NCI-H2029 treated with DMSO at 0.1 percent for 48 hours (cell line): ENCODE results near the gene CRYBG2.
"Not testable (repeated sequence)": the region's sequence is repeated elsewhere in the genome, so short reads cannot be mapped to it uniquely, and the experiment has no call there.

ENCODE experiments used
- DNase-seq: peaks from one replicate; lab custom pipeline; 2025; lab: John Stamatoyannopoulos, UW

The CRYBG2 gene

DNA sequence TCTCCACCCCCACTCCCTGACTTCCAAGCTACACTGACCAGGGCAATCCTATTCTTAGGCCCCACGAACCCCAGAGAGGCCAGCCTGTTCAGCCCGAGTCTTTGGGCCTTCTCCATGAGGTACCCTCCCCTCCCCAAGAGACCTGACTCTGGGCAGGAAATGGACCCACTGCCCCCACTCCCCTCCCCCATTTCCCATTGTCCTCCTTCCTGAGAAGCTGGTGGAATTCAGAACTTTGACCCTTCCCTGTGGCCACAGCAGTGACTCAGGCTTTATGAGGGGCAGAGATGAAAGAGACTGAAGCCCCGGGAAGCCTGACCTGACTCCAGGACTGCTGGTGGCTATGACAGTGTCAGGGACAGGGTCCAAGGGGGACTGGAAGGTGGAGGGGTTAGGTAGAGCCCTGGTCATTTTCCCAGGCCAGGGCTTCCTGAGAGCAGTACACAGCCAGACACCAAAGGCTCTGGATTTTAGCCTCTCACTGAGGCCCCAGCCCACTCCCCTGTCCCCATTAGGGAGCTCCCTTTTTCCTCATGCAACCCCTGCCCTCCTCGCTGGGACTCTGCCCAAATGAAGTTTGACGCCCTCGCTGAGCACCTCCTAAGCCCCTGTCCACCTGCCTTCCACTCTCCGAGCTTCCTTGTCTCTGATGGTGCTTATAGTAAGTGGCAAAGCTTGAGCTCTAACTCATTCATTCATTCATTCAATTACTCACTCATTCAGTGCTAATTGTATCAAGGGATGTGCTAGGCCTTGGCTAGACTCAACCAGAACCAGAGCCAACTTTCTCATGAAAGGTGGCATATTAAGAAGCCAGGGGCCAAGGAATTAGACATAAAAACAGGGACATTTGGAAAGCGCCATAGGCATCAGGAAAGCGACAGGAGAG is 3.0 kb downstream of the CRYBG2 start:
- DNase-seq: no peak

- DNase-seq: no peak
Measured at GRCh38 chr1:26350343-26350700, 3.6 kb downstream of the CRYBG2 start.

- no peak for DNase-seq
Measured at GRCh38 chr1:26349877-26350244, 4.1 kb downstream of the CRYBG2 start.

- no peak for DNase-seq
Measured at GRCh38 chr1:26349188-26349876, 4.6 kb downstream of the CRYBG2 start.

- no peak for DNase-seq
Measured at GRCh38 chr1:26346274-26347033, 7.5 kb downstream of the CRYBG2 start.

DNA sequence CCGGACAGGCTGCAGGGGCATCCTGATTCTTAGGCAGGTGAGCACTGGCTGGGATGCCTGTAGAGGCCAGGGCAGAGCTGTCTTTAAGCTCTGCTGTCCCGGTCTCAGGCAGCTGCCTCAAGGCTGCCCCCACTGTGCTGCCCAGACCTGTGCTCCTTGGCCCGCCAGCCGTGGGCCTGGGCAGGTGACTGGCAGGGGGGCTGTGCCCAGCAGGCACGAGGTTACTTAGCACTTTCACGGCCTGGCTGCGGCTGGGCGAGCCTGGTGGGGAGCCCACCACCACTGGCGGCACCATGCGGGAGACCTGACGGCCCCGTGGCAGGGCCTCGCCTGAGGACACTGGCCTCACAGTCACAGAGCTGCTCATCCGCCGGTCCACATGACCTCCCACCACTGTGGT is 8.2 kb downstream of the CRYBG2 start:
- DNase-seq: no peak

GRCh38 chr1:26344147-26344920 is 9.6 kb downstream of the CRYBG2 start:
- no peak for DNase-seq

- no peak for DNase-seq
Measured at GRCh38 chr1:26340047-26340481, 13.9 kb downstream of the CRYBG2 start.

GRCh38 chr1:26338670-26339069 is 15.3 kb downstream of the CRYBG2 start:
- DNase-seq: no peak

GRCh38 chr1:26337625-26338024 is 16.3 kb downstream of the CRYBG2 start:
- no peak for DNase-seq

- no peak for DNase-seq
Measured at GRCh38 chr1:26337206-26337535, 16.8 kb downstream of the CRYBG2 start.

DNA sequence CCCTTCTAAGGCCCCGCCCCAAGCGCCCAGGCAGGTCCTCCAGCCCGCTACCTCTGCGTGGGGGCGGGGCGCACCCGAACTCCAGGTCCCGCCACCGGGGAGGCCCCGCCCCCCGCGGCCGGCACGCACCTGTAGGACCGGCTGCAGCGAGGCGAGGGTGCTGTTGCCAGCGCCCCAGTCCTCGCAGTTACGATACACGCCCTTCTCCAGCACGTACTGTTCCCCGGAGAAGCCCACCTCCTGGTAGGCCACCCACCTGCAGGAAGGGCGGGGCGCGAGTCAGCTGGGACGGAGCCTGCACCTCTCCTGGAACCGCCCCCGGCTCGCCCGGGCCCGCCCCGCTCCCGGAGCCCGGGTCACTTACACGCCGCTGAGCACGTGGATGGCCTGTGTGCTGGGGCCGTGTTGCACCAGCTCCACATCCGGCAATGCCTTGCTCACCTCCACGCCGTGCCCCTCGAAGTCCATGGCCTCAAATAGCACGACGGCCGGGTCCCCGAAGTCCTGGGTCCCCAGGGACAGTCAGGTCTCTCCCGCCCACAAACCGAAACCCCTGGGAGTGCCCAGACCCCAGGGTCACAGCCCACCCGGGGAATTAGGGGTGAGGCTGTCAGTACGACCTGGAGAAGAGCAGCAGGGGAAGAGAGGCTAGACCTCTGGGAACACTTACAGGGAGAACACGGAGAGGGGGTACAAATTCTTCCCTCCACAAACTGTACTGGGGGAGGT is 17.3 kb downstream of the CRYBG2 start:
- peak; percentile 65 for DNase-seq

- no peak for DNase-seq
Measured at GRCh38 chr1:26335774-26336476, 18.0 kb downstream of the CRYBG2 start.

DNA sequence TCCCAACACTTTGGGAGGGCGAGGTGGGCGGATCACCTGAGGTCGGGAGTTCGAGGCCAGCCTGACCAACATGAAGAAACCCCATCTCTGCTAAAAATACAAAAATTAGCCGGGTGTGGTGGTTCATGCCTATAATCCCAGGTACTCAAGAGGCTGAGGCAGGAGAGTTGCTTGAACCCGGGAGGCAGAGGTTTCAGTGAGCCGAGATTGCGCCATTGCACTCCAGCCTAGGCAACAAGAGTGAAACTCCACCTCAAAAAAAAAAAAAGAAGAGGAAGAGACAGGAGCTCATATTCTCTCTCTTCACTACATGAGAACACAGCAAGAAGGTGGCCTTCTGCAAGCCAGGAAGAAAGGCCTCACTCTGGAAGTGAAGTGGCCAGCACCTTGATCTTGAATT is 20.6 kb downstream of the CRYBG2 start:
- DNase-seq: not testable (repeated sequence)

- DNase-seq: no peak
Measured at GRCh38 chr1:26330276-26330675, 23.7 kb downstream of the CRYBG2 start.

- DNase-seq: not testable (repeated sequence)
Measured at GRCh38 chr1:26329380-26329779, 24.6 kb downstream of the CRYBG2 start.

DNA sequence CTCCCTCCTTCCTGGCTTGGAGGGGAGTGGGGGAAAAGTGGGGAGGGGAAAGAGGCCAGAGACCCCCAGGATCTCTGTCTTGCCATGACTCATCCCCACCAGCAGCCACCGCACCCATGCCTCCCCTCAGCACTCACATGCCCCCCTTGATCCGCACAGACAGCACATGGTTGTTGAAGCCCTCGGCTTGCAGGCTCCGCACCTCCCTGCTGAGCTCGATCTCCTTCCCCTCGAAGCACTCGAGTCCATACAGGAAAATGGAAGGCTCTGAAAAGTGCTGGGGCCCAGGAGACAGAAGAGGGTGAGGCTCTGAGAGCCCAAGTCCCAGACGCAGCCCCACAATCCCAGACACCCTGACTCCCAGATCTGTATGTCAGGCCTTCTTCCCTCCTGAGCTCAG is 25.3 kb downstream of the CRYBG2 start:
- DNase-seq: no peak

DNA sequence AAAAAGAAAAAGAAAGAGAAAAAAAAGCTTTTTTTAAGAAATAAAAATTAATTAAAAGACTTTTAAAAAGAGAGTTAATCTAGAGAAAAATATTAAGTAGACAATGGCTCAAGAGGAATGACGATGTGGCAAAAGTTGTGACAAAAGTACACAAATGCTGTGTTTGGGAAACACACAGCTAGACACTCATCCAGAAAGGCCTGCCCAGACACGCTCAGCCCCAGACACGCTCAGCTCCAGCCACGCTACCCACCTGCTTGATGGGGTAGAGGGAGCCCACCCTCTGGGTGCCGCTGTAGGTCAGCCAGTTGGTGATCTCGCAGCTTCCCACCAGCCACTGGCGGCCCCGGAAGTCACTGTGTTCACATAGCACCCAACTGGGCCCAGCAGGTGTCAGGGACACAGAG is 26.0 kb downstream of the CRYBG2 start:
- no peak for DNase-seq

DNA sequence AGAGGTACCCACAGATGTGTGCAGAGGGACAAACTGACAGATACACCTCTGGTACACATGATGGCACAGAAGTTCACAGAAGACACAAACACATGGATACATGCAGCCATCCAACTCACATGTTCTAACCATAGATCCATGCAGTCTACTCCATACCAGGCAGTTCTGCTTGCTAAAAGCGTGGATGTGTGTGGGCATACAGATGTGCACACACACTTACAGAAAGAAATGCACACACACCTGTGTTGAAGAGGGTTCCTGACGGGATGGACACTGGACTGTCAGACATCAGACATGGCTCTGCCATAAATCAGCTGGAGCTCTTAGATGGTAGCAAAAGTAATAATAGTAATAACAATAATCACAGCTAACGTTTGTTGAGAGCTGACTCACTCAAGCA is 29.4 kb downstream of the CRYBG2 start:
- no peak for DNase-seq

- no peak for DNase-seq
Measured at GRCh38 chr1:26323382-26323781, 30.5 kb downstream of the CRYBG2 start.

DNA sequence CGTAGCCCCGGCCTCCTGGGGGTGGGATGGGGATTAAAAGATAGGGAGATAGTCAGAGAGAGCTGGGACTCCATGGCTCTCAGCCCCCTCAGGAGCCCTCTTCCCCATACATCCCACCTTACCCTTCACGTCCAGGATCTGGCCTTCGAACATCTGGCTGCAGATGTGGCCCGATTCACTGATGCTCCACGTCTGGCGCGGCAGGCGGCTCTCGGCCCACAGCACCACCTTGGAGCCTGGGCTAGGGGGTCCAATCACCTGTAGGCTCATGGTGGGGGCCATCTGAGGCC is 31.9 kb downstream of the CRYBG2 start:
- DNase-seq: no peak
